Forelimb muscle (tissue), 1 donor: Measurements from ENCODE around the gene PLXNB2. TPM values are rescaled to one million over a fixed set of nuclear protein-coding genes. Genes with fewer than 3 reads are reported as not detected.

Experiments used
- DNase-seq: peaks from one replicate; pipeline ENCODE4 v3.0.0-alpha.2; 2013; ENCODE audit warnings: low read depth
- polyA plus RNA-seq: library from polyadenylated mRNA; unstranded; fragments of 120-200 nt; gene quantifications from one replicate; pipeline ENCODE4 v1.2.1, GENCODE V29; 2013; ENCODE audit not compliant: insufficient read length

The PLXNB2 gene
- polyA plus RNA-seq, 1 donor = 77.0 TPM

GRCh38 chr22:50232481-50233151 lies 74.8 kb downstream of the PLXNB2 start:
- no peak for DNase-seq

GRCh38 chr22:50229370-50229769 lies 78.1 kb downstream of the PLXNB2 start:
- no peak for DNase-seq

GRCh38 chr22:50228366-50228765 lies 79.1 kb downstream of the PLXNB2 start:
- no peak for DNase-seq

- no peak for DNase-seq
Measured at GRCh38 chr22:50227579-50228215, 79.7 kb downstream of the PLXNB2 start.

- no peak for DNase-seq
Measured at GRCh38 chr22:50226875-50227165, 80.6 kb downstream of the PLXNB2 start.

GRCh38 chr22:50226063-50226874 lies 81.2 kb downstream of the PLXNB2 start:
- DNase-seq = no peak

- DNase-seq = no peak
Measured at GRCh38 chr22:50225200-50225969, 82.1 kb downstream of the PLXNB2 start.

Other genes starting within 250 kb of the PLXNB2 start
- gene TTLL8, start 249.3 kb downstream of the PLXNB2 start, polyA plus RNA-seq = not detected
- gene MLC1, start 222.2 kb downstream of the PLXNB2 start, polyA plus RNA-seq = 1.2 TPM
- gene MOV10L1, start 217.6 kb downstream of the PLXNB2 start, polyA plus RNA-seq = 0.82 TPM
- gene PANX2, start 136.9 kb downstream of the PLXNB2 start, polyA plus RNA-seq = 0.18 TPM
- 19.5 TPM for gene TRABD, start 121.7 kb downstream of the PLXNB2 start, polyA plus RNA-seq
- 15.7 TPM for gene SELENOO, start 106.6 kb downstream of the PLXNB2 start, polyA plus RNA-seq
- 27.3 TPM for gene TUBGCP6, start 62.6 kb downstream of the PLXNB2 start, polyA plus RNA-seq
- gene HDAC10, start 56.4 kb downstream of the PLXNB2 start, polyA plus RNA-seq = 14.5 TPM
- gene MAPK12, start 46.0 kb downstream of the PLXNB2 start, polyA plus RNA-seq = 33.2 TPM
- 5.6 TPM for gene MAPK11, start 37.3 kb downstream of the PLXNB2 start, polyA plus RNA-seq
- 5.2 TPM for gene DENND6B, start 19.4 kb upstream of the PLXNB2 start, polyA plus RNA-seq
- gene PPP6R2, start 35.7 kb upstream of the PLXNB2 start, polyA plus RNA-seq = 35.5 TPM
- gene SBF1, start 167.4 kb upstream of the PLXNB2 start, polyA plus RNA-seq = 39.9 TPM
- 0.30 TPM for gene ADM2, start 173.9 kb upstream of the PLXNB2 start, polyA plus RNA-seq
- gene MIOX, start 179.2 kb upstream of the PLXNB2 start, polyA plus RNA-seq = 0.15 TPM
- gene LMF2, start 200.1 kb upstream of the PLXNB2 start, polyA plus RNA-seq = 36.6 TPM
- gene NCAPH2, start 200.6 kb upstream of the PLXNB2 start, polyA plus RNA-seq = 31.3 TPM
- 1.6 TPM for gene SCO2, start 218.0 kb upstream of the PLXNB2 start, polyA plus RNA-seq
- gene TYMP, start 222.4 kb upstream of the PLXNB2 start, polyA plus RNA-seq = 2.8 TPM
- 0.03 TPM for gene KLHDC7B, start 238.3 kb upstream of the PLXNB2 start, polyA plus RNA-seq